Raji (cell line): ENCODE data around the gene ROR1.

Experiments
- POLR2A ChIP-seq: IDR thresholded peaks from 2 replicates; pipeline ENCODE4 v1.6.1; 2011; ENCODE audit warnings: low read depth, low read length, control low read depth; ENCODE audit not compliant: insufficient read depth

ROR1 gene

DNA sequence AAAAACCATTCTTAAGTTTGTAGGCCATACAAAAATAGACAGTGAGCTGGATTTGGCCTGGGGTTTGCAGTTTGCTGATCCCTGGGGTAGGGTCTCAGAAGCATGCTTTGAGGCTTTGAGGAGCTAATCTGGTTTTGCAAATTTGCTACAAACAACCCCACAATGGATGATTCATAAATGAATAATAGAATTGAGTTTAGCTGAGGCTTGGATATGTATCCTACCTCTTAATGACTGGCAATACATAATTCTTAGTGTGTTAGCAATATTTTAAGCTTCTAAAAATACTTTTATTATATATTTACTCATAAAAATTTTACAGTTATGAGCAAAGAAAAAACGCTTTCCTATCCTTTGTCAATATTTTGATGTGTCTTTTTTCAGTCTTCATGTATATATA is 50.6 kb downstream of the ROR1 start:
- TF ChIP-seq POLR2A, result no peak

DNA sequence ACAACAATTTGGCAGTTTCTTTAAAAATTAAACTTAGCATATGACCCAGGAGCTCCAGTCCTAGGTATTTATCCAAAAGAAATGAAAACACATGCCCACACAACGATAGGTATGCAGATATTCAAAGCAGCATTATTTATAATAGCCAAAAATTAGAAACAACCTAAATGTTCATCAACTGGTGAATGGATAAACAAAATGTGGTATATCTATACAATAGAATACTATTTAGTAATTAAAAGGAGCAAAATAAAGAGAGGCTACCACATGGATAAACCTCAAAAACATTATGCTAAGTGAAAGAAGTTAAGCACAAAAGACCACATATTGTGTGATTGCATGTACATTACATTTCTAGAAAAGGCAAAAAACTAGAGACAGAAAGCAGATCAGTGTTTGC is 51.3 kb downstream of the ROR1 start:
- TF ChIP-seq POLR2A, result no peak

GRCh38 chr1:63827411-63828321 is 53.8 kb downstream of the ROR1 start:
- TF ChIP-seq POLR2A, result no peak

- no peak; the same call in 1 of the 2 replicates for TF ChIP-seq POLR2A
These were observed 54.7 kb downstream of the ROR1 start for GRCh38 chr1:63828322-63829044.

DNA sequence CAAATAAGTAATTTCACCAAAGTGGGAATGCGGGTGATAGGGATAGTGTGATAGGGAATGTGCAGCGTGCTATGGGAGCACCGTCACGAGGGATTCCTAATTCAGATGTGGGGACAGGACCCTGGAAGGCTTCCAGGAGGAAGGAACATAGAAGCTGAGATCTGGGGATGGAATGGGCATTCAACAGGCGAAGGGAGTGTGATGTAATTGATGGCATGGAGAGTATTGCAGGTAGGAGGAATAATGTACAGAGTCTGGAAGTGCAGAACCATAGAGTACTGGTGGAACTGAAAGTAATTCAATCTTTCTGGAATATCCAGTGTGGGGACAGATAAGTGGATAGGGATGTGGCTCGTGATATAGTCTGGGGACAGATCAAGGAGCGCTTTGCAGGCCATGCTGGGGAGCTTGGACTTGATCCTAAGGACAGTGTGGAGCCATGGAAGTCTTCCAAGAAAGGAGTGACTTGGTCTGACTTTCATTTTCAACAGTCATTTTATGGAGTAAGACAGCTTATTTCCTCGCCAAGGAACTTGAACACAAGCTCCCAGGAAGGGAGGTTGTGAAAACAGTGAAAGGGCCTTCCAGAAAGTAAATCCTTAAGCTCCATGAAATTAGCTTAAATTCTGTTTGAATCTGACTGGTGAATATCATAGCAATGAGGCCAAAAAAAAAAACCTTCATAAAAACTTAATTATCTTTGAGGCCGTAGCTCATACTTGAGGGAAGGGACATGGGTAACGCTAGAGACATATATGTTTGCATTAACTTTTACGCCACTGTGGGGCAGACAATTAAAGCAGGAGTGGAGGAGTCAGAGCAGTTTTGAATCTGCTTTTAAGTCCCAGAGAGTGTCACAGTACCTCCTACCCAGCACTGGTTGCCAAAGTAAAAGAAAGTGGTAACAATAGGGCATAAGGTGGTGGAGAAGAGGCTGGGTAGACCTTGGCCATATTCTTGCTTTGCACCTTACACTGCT is 55.8 kb downstream of the ROR1 start:
- TF ChIP-seq POLR2A, result no peak

DNA sequence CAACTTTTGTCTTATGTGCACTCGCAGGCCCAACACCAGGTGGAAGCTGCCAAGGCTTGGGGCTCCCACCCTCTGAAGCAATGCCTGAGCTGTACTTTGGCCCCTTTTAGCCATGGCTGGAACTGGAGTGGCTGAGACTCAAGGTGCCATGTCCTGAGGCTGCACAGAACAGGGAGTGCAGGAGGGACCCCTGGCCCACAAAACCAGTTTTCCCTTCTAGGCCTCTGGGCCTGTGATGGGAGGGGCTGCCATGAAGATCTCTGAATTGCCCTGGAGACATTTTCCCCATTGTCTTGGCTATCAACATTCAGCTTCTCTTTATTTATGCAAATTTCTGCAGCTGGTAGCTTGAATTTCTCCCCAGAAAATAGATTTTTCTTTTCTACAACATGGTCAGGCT is 57.6 kb downstream of the ROR1 start:
- no peak for TF ChIP-seq POLR2A

DNA sequence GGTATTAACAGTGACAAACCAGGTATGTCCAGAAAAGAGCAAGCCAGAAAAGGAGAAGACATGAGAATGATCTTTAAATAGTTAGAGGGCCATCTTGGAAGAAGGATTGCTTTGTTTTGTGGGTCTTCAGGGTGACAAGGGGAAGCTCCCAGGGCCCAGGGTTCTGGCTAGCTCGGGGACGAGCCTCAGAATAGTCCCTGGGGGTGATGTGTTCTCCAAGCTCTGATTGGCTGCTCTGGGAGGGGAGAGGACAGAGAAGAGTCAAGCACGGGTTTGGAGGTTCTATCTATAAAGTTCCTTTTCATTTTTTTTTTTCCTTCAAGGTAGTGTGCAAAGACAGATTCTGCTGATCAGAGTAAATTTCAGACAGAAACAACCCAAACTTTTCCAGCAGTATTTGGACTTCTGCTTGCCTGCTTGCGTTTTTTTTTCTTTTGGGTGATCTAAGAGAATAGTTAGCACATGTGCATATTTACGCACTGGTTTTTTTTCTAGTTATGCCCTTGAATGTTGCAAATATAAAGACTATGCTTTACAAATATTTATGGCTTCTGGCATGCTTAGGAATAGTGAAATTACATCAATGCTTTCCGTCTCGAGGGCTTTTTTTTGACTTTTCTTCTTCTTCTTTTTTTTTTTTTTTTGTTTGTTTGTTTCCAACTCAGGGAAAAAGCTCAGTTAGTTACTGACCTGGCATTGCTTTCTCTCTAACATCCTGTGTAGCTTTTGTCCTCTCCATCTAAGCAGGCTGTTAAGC is 59.7 kb downstream of the ROR1 start:
- TF ChIP-seq POLR2A, result no peak

GRCh38 chr1:63835128-63835527 is 61.3 kb downstream of the ROR1 start:
- no peak for TF ChIP-seq POLR2A

GRCh38 chr1:63836374-63836773 is 62.6 kb downstream of the ROR1 start:
- no peak for TF ChIP-seq POLR2A

- no peak for TF ChIP-seq POLR2A
These were observed 63.0 kb downstream of the ROR1 start for GRCh38 chr1:63836830-63837229.

GRCh38 chr1:63843010-63843409 is 69.2 kb downstream of the ROR1 start:
- TF ChIP-seq POLR2A, result no peak

DNA sequence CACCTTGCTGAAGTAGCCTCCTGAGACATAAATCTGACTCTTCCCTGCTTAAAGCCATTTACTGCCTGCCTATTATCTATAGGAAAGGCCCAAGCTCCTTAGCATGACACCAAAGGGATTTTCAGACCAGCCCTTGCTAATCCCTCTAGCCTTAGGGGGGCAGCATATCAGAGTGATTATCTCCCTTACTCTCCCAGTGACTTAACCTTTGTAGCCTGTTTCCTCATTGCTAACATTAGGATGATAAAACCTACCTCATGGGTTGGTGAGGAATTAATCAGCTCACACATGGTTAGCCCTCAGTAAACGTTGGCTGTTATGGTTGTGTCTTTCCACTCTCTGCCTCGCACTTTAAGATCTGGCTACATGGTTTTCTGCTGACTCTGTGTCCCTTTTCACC is 70.1 kb downstream of the ROR1 start:
- no peak for TF ChIP-seq POLR2A

GRCh38 chr1:63845346-63845745 is 71.5 kb downstream of the ROR1 start:
- no peak for TF ChIP-seq POLR2A

DNA sequence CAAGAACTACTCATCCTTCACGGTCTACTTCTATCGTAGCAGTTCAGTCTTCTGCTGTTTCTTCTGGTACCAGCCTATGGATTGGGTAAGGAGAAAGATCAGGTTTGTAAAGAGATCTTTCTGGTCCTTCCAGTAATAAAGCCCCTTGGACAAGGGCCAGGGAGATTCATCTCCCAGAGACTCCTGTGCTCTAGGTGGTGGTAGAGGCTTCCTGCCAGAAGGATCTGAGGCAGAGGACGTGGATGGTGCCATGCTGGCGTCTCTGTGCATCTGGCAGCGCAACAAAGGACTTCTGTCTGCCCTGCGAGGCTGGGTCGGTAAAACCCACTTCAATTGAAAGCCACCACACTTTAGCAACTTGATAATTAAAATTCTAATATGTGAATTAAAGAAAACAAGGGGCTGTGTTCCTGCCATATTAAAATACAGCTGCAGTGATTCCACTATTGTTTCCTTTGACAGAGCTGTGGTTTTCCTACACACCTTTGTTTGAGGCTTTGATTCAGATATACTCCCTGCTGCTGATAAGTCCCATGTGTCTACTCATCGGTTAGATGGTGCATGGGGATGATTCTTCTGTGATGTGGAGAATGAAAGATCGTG is 73.6 kb downstream of the ROR1 start:
- no peak for TF ChIP-seq POLR2A

DNA sequence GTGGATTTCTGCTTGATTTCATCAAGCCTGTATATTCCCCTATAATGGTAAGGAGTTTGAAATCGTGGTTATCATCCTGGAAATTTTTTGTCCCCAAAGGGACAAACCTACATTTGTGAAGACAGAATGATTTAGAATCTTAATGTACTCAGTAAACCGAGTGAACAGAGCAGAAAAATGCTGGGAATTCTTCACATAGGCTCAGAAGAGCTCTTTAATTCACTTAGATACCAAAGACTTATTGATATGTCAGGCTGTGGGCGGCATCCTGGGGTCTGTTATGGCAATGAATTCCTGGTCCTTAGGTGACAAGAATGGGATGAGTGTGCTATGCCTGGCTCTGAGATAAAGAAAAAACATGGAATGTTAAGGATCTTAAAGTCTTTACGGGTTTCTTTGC is 74.9 kb downstream of the ROR1 start:
- TF ChIP-seq POLR2A, result no peak

DNA sequence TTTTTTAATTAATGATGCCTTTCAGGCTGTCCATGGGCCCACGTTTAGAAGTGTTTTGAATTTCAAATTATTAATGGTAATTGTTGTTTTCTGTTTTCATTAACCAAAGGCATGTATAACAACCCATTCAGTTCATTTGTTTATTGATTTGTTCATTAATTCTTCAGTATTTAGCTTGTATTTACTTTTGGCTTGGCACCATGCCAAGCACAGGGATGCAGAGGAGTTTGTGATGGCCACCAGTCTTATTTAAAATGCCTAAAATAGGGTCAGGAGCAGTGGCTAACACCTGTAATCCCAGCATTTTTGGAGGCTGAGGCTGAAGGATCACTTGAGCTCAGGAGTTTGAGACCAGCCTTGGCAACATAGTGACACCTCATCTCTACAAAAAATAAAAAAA is 75.3 kb downstream of the ROR1 start:
- TF ChIP-seq POLR2A, result no peak
